K562 (cell line): ENCODE data around the gene PPP1R12B. TPM values are rescaled to one million over a fixed set of nuclear protein-coding genes. Genes with fewer than 3 reads are reported as not detected.

Experiments used
- ATAC-seq: fragments of 200-7000 bp; cut with Tn5 transposase; 3 replicates; pipeline ENCODE4 v1.9.1; 2020; ENCODE audit warnings: moderate library complexity
- BruUV-seq: library from RNA; stranded (reverse); fragments of 400-500 nt; replicated peaks from 2 replicates; lab custom pipeline; 2021; lab: Mats Ljungman, UMichigan
- CTCF ChIA-PET: fragments of 300-600 bp; formaldehyde crosslinking; extraction: SDS; loops from one replicate; lab custom pipeline; 2021; ENCODE audit warnings: low intra/inter-chr PET ratio; lab: Yijun Ruan, JAX
- POLR2A ChIA-PET: fragments of 300-600, 350-650 bp; sonication (Branson Sonifier 250); formaldehyde crosslinking; extraction: SDS; loops from one replicate; lab custom pipeline; 2021; ENCODE audit warnings: antibody characterized with exemption, inconsistent platforms; lab: Yijun Ruan, JAX
- DNase-seq, 4 experiments: peaks; one replicate each; pipeline versions ENCODE4 v3.0.0 to v3.0.0-alpha.2; 2011 to 2018; ENCODE audit warnings: low spot score in 3 of 4, mixed read lengths in 3 of 4; ENCODE audit errors: extremely low read depth in 1 of 4
- FAIRE-seq: peaks from 2 replicates; lab custom pipeline; 2011; peaks lifted over from hg19 to GRCh38; lab: Jason Lieb, UNC
- H2AFZ ChIP-seq: 2 replicates; pipeline ENCODE4 v1.6.0; 2011; ENCODE audit warnings: low read depth, low read length, control low read depth, inconsistent platforms
- H3K27ac ChIP-seq: fragments of 200-600 bp; 3 replicates; pipeline ENCODE4 v1.8.0; 2011; ENCODE audit warnings: low read depth, mild to moderate bottlenecking, control low read depth, inconsistent platforms, low read length, moderate library complexity, mixed read lengths; ENCODE audit errors: extremely low read depth
- H3K27me3 ChIP-seq, 2 experiments: fragments of 300-600 bp in 1 of 2; 2 replicates in 1 of 2; 3 replicates in 1 of 2; pipeline versions ENCODE4 v1.6.0 to v1.8.0; 2011; ENCODE audit warnings: inconsistent platforms in 2 of 2, low read length in 2 of 2, mild to moderate bottlenecking in 1 of 2, mixed read lengths in 1 of 2, moderate library complexity in 1 of 2; ENCODE audit not compliant: control insufficient read depth in 2 of 2, insufficient read depth in 2 of 2
- H3K36me3 ChIP-seq: fragments of 300-600 bp; 3 replicates; pipeline ENCODE4 v1.8.0; 2011; ENCODE audit warnings: mild to moderate bottlenecking, low read length, inconsistent platforms; ENCODE audit not compliant: control insufficient read depth, insufficient read depth
- H3K4me1 ChIP-seq, 2 experiments: fragments of 200-600 bp in 1 of 2; replicated peaks in 1 of 2; 2 replicates in 1 of 2; 3 replicates in 1 of 2; pipeline versions ENCODE4 v1.5.1 to v1.8.0; 2011; ENCODE audit warnings: inconsistent platforms in 2 of 2, low read length in 2 of 2, mild to moderate bottlenecking in 1 of 2, mixed read lengths in 1 of 2, moderate library complexity in 1 of 2; ENCODE audit not compliant: control insufficient read depth in 2 of 2, insufficient read depth in 2 of 2
- H3K4me2 ChIP-seq: 2 replicates; pipeline ENCODE4 v1.6.1; 2011; ENCODE audit warnings: low read length, control low read depth, inconsistent platforms, mixed read lengths; ENCODE audit not compliant: insufficient read depth
- H3K4me3 ChIP-seq: fragments of 200-600 bp; sonication (generic), shearing (Covaris generic); 2 replicates; pipeline ENCODE4 v1.5.1; 2016; ENCODE audit warnings: control low read depth, inconsistent platforms
- H3K79me2 ChIP-seq: fragments of 200-600 bp; 3 replicates; pipeline ENCODE4 v1.8.0; 2011; ENCODE audit warnings: low read length, inconsistent platforms; ENCODE audit not compliant: control insufficient read depth, insufficient read depth
- H3K9ac ChIP-seq, 2 experiments: 2 replicates each; pipeline versions ENCODE4 v1.6.0 to v1.6.1; 2011; ENCODE audit warnings: low read depth in 2 of 2, low read length in 2 of 2, control low read depth in 1 of 2, inconsistent platforms in 1 of 2, mild to moderate bottlenecking in 1 of 2, mixed read lengths in 1 of 2; ENCODE audit not compliant: insufficient read depth in 1 of 2
- H3K9me1 ChIP-seq: one replicate; pipeline ENCODE4 v1.6.0; 2011; ENCODE audit warnings: inconsistent platforms, mild to moderate bottlenecking, low read length, moderate library complexity; ENCODE audit not compliant: control insufficient read depth, insufficient read depth
- H3K9me3 ChIP-seq: replicated peaks from 2 replicates; pipeline ENCODE4 v1.5.1; 2011; ENCODE audit warnings: low read depth, low read length, inconsistent platforms; ENCODE audit not compliant: control insufficient read depth, insufficient read depth
- H4K20me1 ChIP-seq: replicated peaks from 2 replicates; pipeline ENCODE4 v1.6.1; 2011; ENCODE audit warnings: low read length, inconsistent platforms, mixed read lengths; ENCODE audit not compliant: control insufficient read depth, insufficient read depth
- ARID1B ChIP-seq: fragments of 450-650 bp; IDR thresholded peaks from 2 replicates; pipeline ENCODE4 v1.6.1; 2016; ENCODE audit warnings: antibody characterized with exemption, mild to moderate bottlenecking, inconsistent platforms
- ATF7 ChIP-seq: fragments of 450-650 bp; IDR thresholded peaks from 2 replicates; pipeline ENCODE4 v1.7.1; 2014; ENCODE audit warnings: mild to moderate bottlenecking, moderate library complexity
- DIDO1 ChIP-seq: fragments of 450-650 bp; IDR thresholded peaks from 2 replicates; pipeline ENCODE4 v1.6.1; 2016; ENCODE audit warnings: low read depth, missing biosample characterization, missing genetic modification characterization
- EP300 ChIP-seq: IDR thresholded peaks from 2 replicates; pipeline ENCODE4 v1.6.1; 2012; ENCODE audit warnings: low read length, improper control_type of control experiment
- GTF2A2 ChIP-seq: IDR thresholded peaks from 2 replicates; pipeline ENCODE4 v1.6.1; 2016; ENCODE audit warnings: mild to moderate bottlenecking, missing genetic modification characterization, missing compliant biosample characterization
- JUND ChIP-seq, 2 experiments: IDR thresholded peaks; 2 replicates in 1 of 2; 3 replicates in 1 of 2; pipeline ENCODE4 v1.6.1; 2011; ENCODE audit warnings: borderline replicate concordance in 2 of 2, low read depth in 2 of 2, low read length in 2 of 2, improper control_type of control experiment in 1 of 2, missing biosample characterization in 1 of 2, missing genetic modification characterization in 1 of 2, missing genetic modification reagents in 1 of 2
- KAT7 ChIP-seq: sonication (generic); formaldehyde crosslinking; IDR thresholded peaks from 2 replicates; pipeline ENCODE4 v1.8.0; 2022; ENCODE audit warnings: missing genetic modification reagents, mild to moderate bottlenecking, borderline replicate concordance
- MEIS2 ChIP-seq: fragments of 450-650 bp; IDR thresholded peaks from 2 replicates; pipeline ENCODE4 v1.6.1; 2014; ENCODE audit warnings: mild to moderate bottlenecking; ENCODE audit not compliant: partially characterized antibody
- NEUROD1 ChIP-seq: fragments of 150-350 bp; IDR thresholded peaks from 2 replicates; pipeline ENCODE4 v1.6.1; 2014; ENCODE audit warnings: borderline replicate concordance, low read length, low read depth; ENCODE audit not compliant: partially characterized antibody
- PHB2 ChIP-seq: fragments of 450-650 bp; IDR thresholded peaks from 2 replicates; pipeline ENCODE4 v1.6.1; 2017; ENCODE audit warnings: low read depth
- SREBF1 ChIP-seq: fragments of 150-350 bp; IDR thresholded peaks from 2 replicates; pipeline ENCODE4 v1.6.1; 2014; ENCODE audit warnings: antibody characterized with exemption, low read depth, low read length, borderline replicate concordance
- YBX1 ChIP-seq: fragments of 450-650 bp; IDR thresholded peaks from 2 replicates; pipeline ENCODE4 v1.7.1; 2016; ENCODE audit warnings: mild to moderate bottlenecking
- ZNF766 ChIP-seq: fragments of 200-800 bp; sonication (Bioruptor generic); conservative IDR thresholded peaks from 2 replicates; pipeline ENCODE4 v1.6.1; 2016; ENCODE audit warnings: missing genetic modification characterization, missing compliant biosample characterization
- WGBS: fragments of 100-300 bp; shearing (Covaris generic); methylation state at CpG from one replicate; pipeline ENCODE4 v1.1.6; 2016; ENCODE audit warnings: low coverage, mixed read lengths; ENCODE audit not compliant: insufficient coverage; ENCODE audit errors: missing lambda C conversion rate; 5-methylcytosine and 5-hydroxymethylcytosine counted together
- in situ Hi-C: fragments of 300-500 bp; cut with MboI; formaldehyde crosslinking; loops from 4 replicates; pipeline ENCODE4 v1.15.0; 2018; ENCODE audit warnings: inconsistent platforms, mixed read lengths
- intact Hi-C: fragments of 100-400 bp; cut with micrococcal nuclease; formaldehyde crosslinking; loops from 2 replicates; pipeline ENCODE4 v1.14.2; 2022
- polyA plus RNA-seq, 8 experiments: library from polyadenylated mRNA; depleted of rRNA in 4 of 8; stranded (reverse) in 5 of 8; unstranded in 3 of 8; fragments of >200 nt; fragmentation: Nextera tagmentation in 2 of 8; fragmentation: Illumina TruSeq in 1 of 8; extraction: Ambion mirVana in 2 of 8; extraction: Trizol in 1 of 8; gene quantifications; 2 replicates each; pipeline versions ENCODE4 v1.2.1 to v1.2.3, GENCODE V29; 2011 to 2014; ENCODE audit warnings: inconsistent platforms in 1 of 8, missing spikeins in 1 of 8
- total RNA-seq, 7 experiments: library from RNA; depleted of rRNA in 6 of 7; stranded (reverse); fragments of >200 nt in 6 of 7; fragmentation: Illumina TruSeq in 2 of 7; extraction: Trizol in 2 of 7; gene quantifications; 2 replicates each; pipeline versions ENCODE4 v1.2.1 to v1.2.3, GENCODE V29; 2011 to 2021; ENCODE audit warnings: low replicate concordance in 1 of 7
- TF ChIP-seq, protein P1 (sequence below): fragments of 250-450 bp; sonication (Bioruptor Pico); IDR thresholded peaks from 2 replicates; pipeline ENCODE4 v1.5.0; 2021; ENCODE audit warnings: mild to moderate bottlenecking, moderate library complexity
- TF ChIP-seq, protein P2 (sequence below): sonication (generic); formaldehyde crosslinking; IDR thresholded peaks from 2 replicates; pipeline ENCODE4 v1.8.1; 2023; ENCODE audit warnings: mild to moderate bottlenecking, missing genetic modification reagents

PPP1R12B gene
- total and polyA plus RNA-seq, 9 of the 15 experiments (the other 6 are each of a cell fraction or from before 2014, with no cell fraction given) = 0.73 to 16.9 (median 13.6) TPM

DNA sequence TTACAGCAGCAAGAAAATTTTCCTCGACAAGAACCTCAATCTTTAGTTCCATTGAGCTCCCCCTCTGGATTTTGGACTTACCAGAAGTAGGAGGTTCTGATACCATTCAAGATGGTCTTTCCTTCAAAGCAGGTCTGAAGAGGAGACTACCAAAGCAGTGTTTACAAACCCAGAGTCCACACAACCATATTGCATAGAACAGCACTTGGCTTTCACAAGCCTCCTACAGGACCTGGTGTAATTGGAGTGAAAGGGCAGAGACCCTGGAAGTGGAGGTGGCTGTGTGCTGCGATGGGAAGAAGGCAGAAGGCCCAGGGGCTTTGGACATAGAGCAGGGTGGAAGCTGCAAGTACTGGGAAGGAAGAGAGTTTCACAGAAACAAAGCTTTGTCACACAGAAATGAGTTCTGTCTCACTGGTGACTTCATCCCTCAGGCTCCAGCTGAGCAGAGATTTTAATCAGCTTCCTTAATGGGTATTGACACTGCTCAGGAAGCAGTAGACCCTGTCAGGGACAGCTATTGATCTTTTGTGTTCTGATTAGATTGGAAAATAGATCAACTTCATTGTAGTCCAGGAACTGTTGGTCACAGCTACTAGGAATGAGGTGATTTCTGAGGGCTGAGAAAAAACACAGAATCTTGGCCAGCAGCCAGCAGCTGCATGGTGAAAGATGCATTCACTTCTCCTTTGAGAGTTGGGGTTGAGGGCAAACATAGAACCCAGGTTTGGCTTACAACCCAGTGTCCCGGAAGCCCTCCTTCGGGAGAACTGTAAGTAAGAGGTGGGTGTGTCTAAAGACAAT is 237.7 kb downstream of the PPP1R12B start:
- POLR2A ChIA-PET = interaction anchor here (0.6 to 2.8 kb wide), 7 partner anchors 9 to 351 kb away, joined by 3 to 13 read pairs (median 4); no protein-coding TSS in a partner anchor
- Histone ChIP-seq H3K27ac (no peak overlapping the region), H2AFZ (no peak overlapping the region), H3K4me2 (no peak overlapping the region), H3K79me2 (no peaks in the 10 kb centered on the region), H3K9ac (no peak overlapping the region), H3K4me1 (peaks cover 6 to 24% of the 10 kb centered on the region in 2 experiments; a peak in 4 of 5 replicates), H3K36me3 (peaks cover 6% of the 10 kb centered on the region; the same call in 1 of the 3 replicates), H3K27me3 (no peaks in the 10 kb centered on the region), H3K9me1 (no peaks in the 10 kb centered on the region), H4K20me1 (peaks cover 4% of the 10 kb centered on the region; the same call in 1 of the 2 replicates), H3K4me3 (no peak overlapping the region), H3K9me3 (no peaks in the 10 kb centered on the region)
- DNase-seq (peak in 1 of 4 experiments; percentile 34), ATAC-seq (peak; percentile 50), FAIRE-seq (peak; percentile 54)
- CTCF ChIA-PET = interaction anchor here (1.4 kb wide), 1 partner anchor 14 kb away, joined by 3 read pairs; no protein-coding TSS in a partner anchor
- 32% methylated on average over 4 of the region's 4 CpGs for WGBS
- in situ Hi-C loops (no loop called here), intact Hi-C loops (no loop called here)
- BruUV-seq = no TSS peak
- TF ChIP-seq SREBF1 = no peak
- no peak for TF ChIP-seq GTF2A2 (tag)
- no peak for TF ChIP-seq PHB2
- no peak for TF ChIP-seq ZNF766 (CRISPR knock-in tag)
- TF ChIP-seq, protein P1, sequence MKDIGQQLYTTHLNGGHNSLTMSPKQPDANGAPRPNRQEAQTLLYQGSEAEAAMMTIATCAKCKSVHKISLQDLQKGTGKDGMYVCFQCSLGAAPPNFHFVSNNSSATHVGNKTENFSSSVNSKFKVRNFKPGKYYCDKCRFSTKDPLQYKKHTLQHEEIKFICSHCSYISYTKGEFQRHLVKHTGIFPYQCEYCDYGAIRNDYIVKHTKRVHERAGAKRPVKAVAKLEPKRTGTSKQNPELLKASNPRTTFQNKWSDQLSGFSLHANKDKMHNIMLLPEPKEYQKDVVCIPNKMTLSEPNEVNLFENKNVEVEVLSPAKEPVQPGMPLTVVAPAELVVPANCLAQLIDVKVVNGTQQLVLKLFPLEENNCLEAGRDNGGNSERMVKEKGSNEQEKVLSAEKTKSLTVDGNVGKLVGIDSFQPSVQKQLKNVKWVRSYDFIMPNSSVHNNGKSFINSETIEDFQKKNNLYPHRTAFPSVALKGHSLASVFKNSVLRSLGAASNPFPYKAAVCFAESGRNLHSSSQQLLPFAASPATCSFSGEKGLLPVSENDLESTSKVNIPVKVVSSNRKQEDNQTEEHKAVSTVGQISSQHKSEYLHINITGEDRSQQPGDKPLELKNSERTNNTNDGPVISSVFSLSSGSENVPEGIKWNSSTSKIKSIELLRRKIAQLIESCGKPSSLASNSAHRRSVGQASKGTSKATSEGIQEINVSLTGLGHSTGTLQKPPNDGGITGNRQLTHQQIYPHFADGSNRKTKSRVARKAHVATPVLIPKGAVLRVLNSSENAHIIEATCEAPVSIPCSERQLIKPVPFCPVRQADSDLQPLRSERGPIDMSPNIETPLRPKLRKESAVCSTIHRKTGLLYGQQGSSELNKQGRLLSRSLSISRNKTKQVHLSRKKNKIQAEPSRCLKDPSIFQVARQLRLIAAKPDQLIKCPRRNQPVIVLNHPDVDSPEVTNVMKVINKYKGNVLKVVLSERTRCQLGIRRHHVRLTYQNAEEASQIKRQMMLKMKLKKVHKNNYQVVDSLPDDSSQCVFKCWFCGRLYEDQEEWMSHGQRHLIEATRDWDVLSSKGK = no peak
- TF ChIP-seq JUND (IDR thresholded peaks at IDR 0.05; ENCODE audit: borderline replicate concordance, low read depth, low read length) = peak; percentile 72
- peak; percentile 86; the same call in 2 of the 3 replicates for TF ChIP-seq JUND (tag; IDR thresholded peaks at IDR 0.05; ENCODE audit: borderline replicate concordance, low read depth, low read length)
- TF ChIP-seq MEIS2 = peak; percentile 36
- TF ChIP-seq ATF7 = peak; percentile 77; the same call in 1 of the 2 replicates
- TF ChIP-seq, protein P2, sequence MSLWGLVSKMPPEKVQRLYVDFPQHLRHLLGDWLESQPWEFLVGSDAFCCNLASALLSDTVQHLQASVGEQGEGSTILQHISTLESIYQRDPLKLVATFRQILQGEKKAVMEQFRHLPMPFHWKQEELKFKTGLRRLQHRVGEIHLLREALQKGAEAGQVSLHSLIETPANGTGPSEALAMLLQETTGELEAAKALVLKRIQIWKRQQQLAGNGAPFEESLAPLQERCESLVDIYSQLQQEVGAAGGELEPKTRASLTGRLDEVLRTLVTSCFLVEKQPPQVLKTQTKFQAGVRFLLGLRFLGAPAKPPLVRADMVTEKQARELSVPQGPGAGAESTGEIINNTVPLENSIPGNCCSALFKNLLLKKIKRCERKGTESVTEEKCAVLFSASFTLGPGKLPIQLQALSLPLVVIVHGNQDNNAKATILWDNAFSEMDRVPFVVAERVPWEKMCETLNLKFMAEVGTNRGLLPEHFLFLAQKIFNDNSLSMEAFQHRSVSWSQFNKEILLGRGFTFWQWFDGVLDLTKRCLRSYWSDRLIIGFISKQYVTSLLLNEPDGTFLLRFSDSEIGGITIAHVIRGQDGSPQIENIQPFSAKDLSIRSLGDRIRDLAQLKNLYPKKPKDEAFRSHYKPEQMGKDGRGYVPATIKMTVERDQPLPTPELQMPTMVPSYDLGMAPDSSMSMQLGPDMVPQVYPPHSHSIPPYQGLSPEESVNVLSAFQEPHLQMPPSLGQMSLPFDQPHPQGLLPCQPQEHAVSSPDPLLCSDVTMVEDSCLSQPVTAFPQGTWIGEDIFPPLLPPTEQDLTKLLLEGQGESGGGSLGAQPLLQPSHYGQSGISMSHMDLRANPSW (CRISPR knock-in tag) = no peak
- no peak for TF ChIP-seq DIDO1 (tag)
- no peak for TF ChIP-seq KAT7 (CRISPR knock-in tag)
- TF ChIP-seq NEUROD1 = no peak
- TF ChIP-seq EP300 = no peak
- no peak for TF ChIP-seq YBX1
- TF ChIP-seq ARID1B = peak; percentile 12; the same call in 1 of the 2 replicates
